IMR-90 (cell line): ENCODE results near the gene TTC7B. TPM values are rescaled to one million over a fixed set of nuclear protein-coding genes. Genes with fewer than 3 reads are reported as not detected.

Source experiments
- ATAC-seq: fragments of 200-7000 bp; cut with Tn5 transposase; 2 replicates; pipeline ENCODE4 v1.9.1; 2020; ENCODE audit warnings: low read depth, mild to moderate bottlenecking, moderate library complexity
- BruUV-seq: library from RNA; stranded (reverse); fragments of 400-500 nt; replicated peaks from 2 replicates; lab custom pipeline; 2021; lab: Mats Ljungman, UMichigan
- CTCF ChIA-PET: fragments of 300-600 bp; formaldehyde crosslinking; extraction: SDS; loops from one replicate; lab custom pipeline; 2021; ENCODE audit warnings: antibody characterized with exemption; lab: Yijun Ruan, JAX
- POLR2A ChIA-PET: fragments of 300-600 bp; sonication (Branson Sonifier 250); formaldehyde crosslinking; loops from one replicate; lab custom pipeline; 2022; ENCODE audit warnings: antibody characterized with exemption; ENCODE audit not compliant: unreplicated experiment; lab: Charles Lee
- DNase-seq: peaks from one replicate; pipeline ENCODE4 v3.0.0; 2013
- H2AFZ ChIP-seq: replicated peaks from 2 replicates; pipeline ENCODE3; 2013; ENCODE audit warnings: low read length, mild to moderate bottlenecking; ENCODE audit not compliant: poor library complexity
- H2AK5ac ChIP-seq: 2 replicates; pipeline ENCODE4 v1.6.1; 2013; ENCODE audit warnings: low read depth, low read length, inconsistent platforms
- H2AK9ac ChIP-seq: replicated peaks from 2 replicates; pipeline ENCODE3; 2013; ENCODE audit warnings: mild to moderate bottlenecking, low read depth, low read length, moderate library complexity; ENCODE audit not compliant: poor library complexity
- H2BK120ac ChIP-seq: 2 replicates; pipeline ENCODE4 v1.6.1; 2013; ENCODE audit warnings: low read depth, low read length, inconsistent platforms
- H2BK15ac ChIP-seq: 3 replicates; pipeline ENCODE4 v1.6.1; 2013; ENCODE audit warnings: low read depth, low read length, inconsistent platforms
- H2BK20ac ChIP-seq: 2 replicates; pipeline ENCODE4 v1.6.1; 2013; ENCODE audit warnings: low read depth, mild to moderate bottlenecking, inconsistent platforms, low read length, moderate library complexity
- H2BK5ac ChIP-seq: 2 replicates; pipeline ENCODE4 v1.6.1; 2013; ENCODE audit warnings: mild to moderate bottlenecking, low read depth, low read length, inconsistent platforms; ENCODE audit not compliant: poor library complexity, severe bottlenecking
- H3K14ac ChIP-seq: replicated peaks from 2 replicates; pipeline ENCODE4 v1.6.1; 2013; ENCODE audit warnings: low read depth, low read length, inconsistent platforms
- H3K18ac ChIP-seq: 2 replicates; pipeline ENCODE4 v1.6.1; 2013; ENCODE audit warnings: low read depth, low read length, control low read depth
- H3K23ac ChIP-seq: 2 replicates; pipeline ENCODE4 v1.6.1; 2013; ENCODE audit warnings: low read depth, low read length, inconsistent platforms
- H3K27ac ChIP-seq: 2 replicates; pipeline ENCODE4 v1.5.1; 2013; ENCODE audit warnings: mild to moderate bottlenecking, control low read depth, low read length; ENCODE audit not compliant: insufficient read depth
- H3K27me3 ChIP-seq: 2 replicates; pipeline ENCODE4 v1.6.1; 2013; ENCODE audit warnings: low read length; ENCODE audit not compliant: control insufficient read depth, insufficient read depth
- H3K36me3 ChIP-seq: 2 replicates; pipeline ENCODE4 v1.6.1; 2013; ENCODE audit warnings: low read length, mixed read lengths; ENCODE audit not compliant: control insufficient read depth, insufficient read depth
- H3K4ac ChIP-seq: 2 replicates; pipeline ENCODE4 v1.6.1; 2013; ENCODE audit warnings: low read depth, low read length, inconsistent platforms
- H3K4me1 ChIP-seq: 2 replicates; pipeline ENCODE4 v1.6.1; 2013; ENCODE audit warnings: low read length, mixed read lengths; ENCODE audit not compliant: control insufficient read depth, insufficient read depth
- H3K4me2 ChIP-seq: 2 replicates; pipeline ENCODE4 v1.6.1; 2013; ENCODE audit warnings: low read depth, mild to moderate bottlenecking, control low read depth, low read length, moderate library complexity
- H3K4me3 ChIP-seq: 2 replicates; pipeline ENCODE4 v1.5.1; 2013; ENCODE audit warnings: low read depth, mild to moderate bottlenecking, control low read depth, low read length, moderate library complexity; ENCODE audit not compliant: insufficient read depth
- H3K56ac ChIP-seq: 2 replicates; pipeline ENCODE4 v1.6.1; 2013; ENCODE audit warnings: low read length, inconsistent platforms; ENCODE audit not compliant: insufficient read depth; ENCODE audit errors: extremely low read depth
- H3K79me1 ChIP-seq, 2 experiments: 2 replicates each; pipeline ENCODE4 v1.6.1; 2013; ENCODE audit warnings: low read length in 2 of 2, inconsistent platforms in 1 of 2, low read depth in 1 of 2
- H3K9ac ChIP-seq: 2 replicates; pipeline ENCODE4 v1.6.1; 2013; ENCODE audit warnings: low read depth, low read length, control low read depth
- H3K9me1 ChIP-seq: 2 replicates; pipeline ENCODE4 v1.6.1; 2013; ENCODE audit warnings: low read length, inconsistent platforms; ENCODE audit not compliant: insufficient read depth
- H3K9me3 ChIP-seq: 2 replicates; pipeline ENCODE4 v1.6.1; 2013; ENCODE audit warnings: low read length; ENCODE audit not compliant: control insufficient read depth, insufficient read depth
- H4K20me1 ChIP-seq: 2 replicates; pipeline ENCODE4 v1.6.1; 2013; ENCODE audit warnings: low read length, inconsistent platforms; ENCODE audit not compliant: insufficient read depth
- H4K5ac ChIP-seq: 2 replicates; pipeline ENCODE4 v1.6.1; 2013; ENCODE audit warnings: mild to moderate bottlenecking, low read depth, low read length, control low read depth
- H4K8ac ChIP-seq, 2 experiments: 2 replicates each; pipeline ENCODE4 v1.6.1; 2013; ENCODE audit warnings: low read depth in 2 of 2, low read length in 2 of 2, control low read depth in 1 of 2, inconsistent platforms in 1 of 2
- H4K91ac ChIP-seq: 2 replicates; pipeline ENCODE4 v1.6.1; 2013; ENCODE audit warnings: low read depth, low read length, inconsistent platforms; ENCODE audit not compliant: insufficient read depth
- CEBPB ChIP-seq: IDR thresholded peaks from 2 replicates; pipeline ENCODE4 v1.6.1; 2012; ENCODE audit warnings: low read depth, low read length, improper control_type of control experiment
- FOS ChIP-seq: fragments of 150-350 bp; IDR thresholded peaks from 2 replicates; pipeline ENCODE4 v1.6.1; 2016; ENCODE audit warnings: low read depth, low read length
- MAFK ChIP-seq: IDR thresholded peaks from 2 replicates; pipeline ENCODE4 v1.6.1; 2012; ENCODE audit warnings: low read depth, low read length, improper control_type of control experiment
- MAZ ChIP-seq: IDR thresholded peaks from 2 replicates; pipeline ENCODE4 v1.6.1; 2012; ENCODE audit warnings: low read depth, mild to moderate bottlenecking, low read length, improper control_type of control experiment, moderate library complexity, borderline replicate concordance
- POLR2A ChIP-seq: IDR thresholded peaks from 2 replicates; pipeline ENCODE4 v1.6.1; 2012; ENCODE audit warnings: mild to moderate bottlenecking, low read depth, low read length
- RCOR1 ChIP-seq: IDR thresholded peaks from 2 replicates; pipeline ENCODE4 v1.6.1; 2012; ENCODE audit warnings: mild to moderate bottlenecking, low read length, improper control_type of control experiment; ENCODE audit not compliant: insufficient replicate concordance
- WGBS, 2 experiments: methylation state at CpG; one replicate each; pipeline versions ENCODE4 v1.1.5 to v1.1.7; 2013; ENCODE audit warnings: missing lambda C conversion rate in 2 of 2; ENCODE audit not compliant: insufficient read length in 1 of 2; ENCODE audit errors: extremely low coverage in 2 of 2; 5-methylcytosine and 5-hydroxymethylcytosine counted together
- dilution Hi-C: fragments of 300-500 bp; cut with HindIII; formaldehyde crosslinking; loops from one replicate; pipeline ENCODE4 v1.14.3; 2018; ENCODE audit warnings: low sequenced_read_pairs; ENCODE audit not compliant: unreplicated experiment
- in situ Hi-C: fragments of 300-500 bp; cut with MboI; formaldehyde crosslinking; loops from 3 replicates; pipeline ENCODE4 v1.14.3; 2019; ENCODE audit warnings: low sequenced_read_pairs, inconsistent platforms, mixed read lengths
- intact Hi-C: fragments of 100-400 bp; cut with micrococcal nuclease; formaldehyde crosslinking; loops from 2 replicates; pipeline ENCODE4 v1.10.0; 2022
- polyA plus RNA-seq, 3 experiments: library from polyadenylated mRNA; depleted of rRNA; stranded (reverse); fragments of >200 nt; gene quantifications; 2 replicates each; pipeline ENCODE4 v1.2.3, GENCODE V29; 2012; ENCODE audit warnings: low replicate concordance in 1 of 3
- total RNA-seq: library from RNA; depleted of rRNA; stranded (reverse); fragments of >200 nt; gene quantifications from 2 replicates; pipeline ENCODE4 v1.2.3, GENCODE V29; 2012
- TF ChIP-seq, protein P1 (sequence below): fragments of 150-350 bp; IDR thresholded peaks from 2 replicates; pipeline ENCODE4 v1.6.1; 2017; ENCODE audit warnings: mild to moderate bottlenecking, antibody characterized with exemption, low read length, low read depth

The TTC7B gene
- total and polyA plus RNA-seq, 2 of the 4 experiments (the other 2 are of a cell fraction): 18.1 to 35.3 TPM

- TF ChIP-seq, protein P1, sequence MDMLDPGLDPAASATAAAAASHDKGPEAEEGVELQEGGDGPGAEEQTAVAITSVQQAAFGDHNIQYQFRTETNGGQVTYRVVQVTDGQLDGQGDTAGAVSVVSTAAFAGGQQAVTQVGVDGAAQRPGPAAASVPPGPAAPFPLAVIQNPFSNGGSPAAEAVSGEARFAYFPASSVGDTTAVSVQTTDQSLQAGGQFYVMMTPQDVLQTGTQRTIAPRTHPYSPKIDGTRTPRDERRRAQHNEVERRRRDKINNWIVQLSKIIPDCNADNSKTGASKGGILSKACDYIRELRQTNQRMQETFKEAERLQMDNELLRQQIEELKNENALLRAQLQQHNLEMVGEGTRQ: no peak
- no peak for TF ChIP-seq FOS
- TF ChIP-seq CEBPB: no peak
- TF ChIP-seq POLR2A: no peak
- no peak for TF ChIP-seq MAFK
- TF ChIP-seq RCOR1: no peak
Observed at GRCh38 chr14:90514566-90514965, 301.7 kb downstream of the TTC7B start (continued).

DNA sequence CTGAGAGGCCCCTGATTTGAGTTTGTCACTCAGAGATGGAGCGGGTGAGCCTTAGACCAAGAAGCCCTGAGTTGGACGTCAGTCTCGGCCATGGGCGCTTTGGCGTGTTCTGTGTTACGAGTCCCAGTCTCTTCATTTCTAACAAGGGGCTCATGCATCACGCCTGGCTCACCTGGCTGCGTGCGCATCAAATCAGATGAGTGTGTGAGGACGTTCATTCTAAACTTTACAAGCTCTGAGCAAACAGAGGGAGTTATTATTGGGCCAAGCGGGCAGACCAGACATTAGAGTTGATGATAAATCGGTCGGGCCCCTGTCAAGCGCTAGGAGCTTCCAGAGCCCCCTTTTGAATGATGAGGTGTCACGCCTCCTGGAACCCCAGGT lies 302.2 kb downstream of the TTC7B start:
- no peak overlapping the region for H2BK15ac ChIP-seq
- POLR2A ChIA-PET: no interaction called here
- no peak overlapping the region for H3K4me2 ChIP-seq
- WGBS, 2 experiments: no CpG with 5 or more reads among the region's 15 CpGs
- intact Hi-C loops: no loop called here
- H3K4me3 ChIP-seq: no peak overlapping the region
- CTCF ChIA-PET: no interaction called here
- no peak overlapping the region for H3K23ac ChIP-seq
- BruUV-seq: no TSS peak
- no peak overlapping the region for H3K18ac ChIP-seq
- no peak overlapping the region for H2BK5ac ChIP-seq
- no peak overlapping the region for H2BK20ac ChIP-seq
- H3K9me3 ChIP-seq: no peaks in the 10 kb centered on the region
- H3K14ac ChIP-seq: no peak overlapping the region
- ATAC-seq: no peak
- no peaks in the 10 kb centered on the region for H3K36me3 ChIP-seq
- no peak overlapping the region for H2BK120ac ChIP-seq
- no peak overlapping the region for H2AK5ac ChIP-seq
- no peak for DNase-seq
- H3K27me3 ChIP-seq: peaks cover 19% of the 10 kb centered on the region
- no peak overlapping the region for H4K5ac ChIP-seq
- H3K4ac ChIP-seq: no peak overlapping the region
- dilution Hi-C loops: no loop called here
- H3K9ac ChIP-seq: no peak overlapping the region
- no peak overlapping the region for H3K56ac ChIP-seq
- no peaks in the 10 kb centered on the region for H3K4me1 ChIP-seq
- no peaks in the 10 kb centered on the region; the same call in 1 of the 2 replicates for H4K20me1 ChIP-seq
- no peak overlapping the region for H4K8ac ChIP-seq
- TF ChIP-seq MAZ: no peak
- H2AK9ac ChIP-seq: no peak overlapping the region
- H3K9me1 ChIP-seq: no peaks in the 10 kb centered on the region
- no peak overlapping the region for H4K91ac ChIP-seq
- no peaks in the 10 kb centered on the region for H3K79me1 ChIP-seq
- H2AFZ ChIP-seq: no peak overlapping the region
- no peak overlapping the region for H3K27ac ChIP-seq
- in situ Hi-C loops: no loop called here
